Measurements from ENCODE around the gene NHERF2.
"Not testable (repeated sequence)": the region's sequence is repeated elsewhere in the genome, so short reads cannot be mapped to it uniquely, and the experiment has no call there.

NHERF2 gene

GRCh38 chr16:2028146-2028545 is 1.4 kb downstream of the NHERF2 start:
- DNase-seq (ENCODE audit: low read depth), result no peak

GRCh38 chr16:2028620-2029220 is 2.0 kb downstream of the NHERF2 start:
- DNase-seq (ENCODE audit: low read depth), result no peak

GRCh38 chr16:2029350-2029749 is 2.6 kb downstream of the NHERF2 start:
- DNase-seq (ENCODE audit: low read depth), result no peak

GRCh38 chr16:2030036-2030435 is 3.3 kb downstream of the NHERF2 start:
- no peak for DNase-seq (ENCODE audit: low read depth)

- DNase-seq (ENCODE audit: low read depth), result no peak
Measured at GRCh38 chr16:2031081-2031577, 4.4 kb downstream of the NHERF2 start.

- no peak for DNase-seq (ENCODE audit: low read depth)
Measured at GRCh38 chr16:2032285-2033056, 5.8 kb downstream of the NHERF2 start.

- DNase-seq (ENCODE audit: low read depth), result no peak
Measured at GRCh38 chr16:2033057-2033908, 6.6 kb downstream of the NHERF2 start.

GRCh38 chr16:2033909-2034695 is 7.4 kb downstream of the NHERF2 start:
- DNase-seq (ENCODE audit: low read depth), result not testable (repeated sequence)

- DNase-seq (ENCODE audit: low read depth), result no peak
Measured at GRCh38 chr16:2034696-2035430, 8.2 kb downstream of the NHERF2 start.

GRCh38 chr16:2035431-2036199 is 8.9 kb downstream of the NHERF2 start:
- no peak for DNase-seq (ENCODE audit: low read depth)

GRCh38 chr16:2036200-2036966 is 9.7 kb downstream of the NHERF2 start:
- DNase-seq (ENCODE audit: low read depth), result no peak

- no peak for DNase-seq (ENCODE audit: low read depth)
Measured at GRCh38 chr16:2037115-2037514, 10.4 kb downstream of the NHERF2 start.

- no peak for DNase-seq (ENCODE audit: low read depth)
Measured at GRCh38 chr16:2037647-2038381, 11.1 kb downstream of the NHERF2 start.

GRCh38 chr16:2038382-2039231 is 11.9 kb downstream of the NHERF2 start:
- no peak for DNase-seq (ENCODE audit: low read depth)

- no peak for DNase-seq (ENCODE audit: low read depth)
Measured at GRCh38 chr16:2039274-2040031, 12.8 kb downstream of the NHERF2 start.

- DNase-seq (ENCODE audit: low read depth), result no peak
Measured at GRCh38 chr16:2040041-2040786, 13.5 kb downstream of the NHERF2 start.

All from HS-5 (cell line).